ENCODE data around the gene PRKN.
"Not testable (repeated sequence)": the region's sequence is repeated elsewhere in the genome, so short reads cannot be mapped to it uniquely, and the experiment has no call there.

PRKN gene

GRCh38 chr6:161498881-161499280 is 1228.7 kb downstream of the PRKN start:
- no peak for DNase-seq

GRCh38 chr6:161498359-161498758 is 1229.2 kb downstream of the PRKN start:
- peak; percentile 69 for DNase-seq

GRCh38 chr6:161496941-161497340 is 1230.6 kb downstream of the PRKN start:
- DNase-seq, result no peak

- not testable (repeated sequence) for DNase-seq
These were observed 1231.3 kb downstream of the PRKN start for GRCh38 chr6:161496271-161496670.

GRCh38 chr6:161494566-161494965 is 1233.0 kb downstream of the PRKN start:
- no peak for DNase-seq

GRCh38 chr6:161493576-161494118 is 1233.9 kb downstream of the PRKN start:
- DNase-seq, result no peak

- no peak for DNase-seq
These were observed 1237.8 kb downstream of the PRKN start for GRCh38 chr6:161489626-161490306.

GRCh38 chr6:161487694-161488093 is 1239.9 kb downstream of the PRKN start:
- no peak for DNase-seq

- DNase-seq, result no peak
These were observed 1240.4 kb downstream of the PRKN start for GRCh38 chr6:161487217-161487531.

- peak; percentile 52 for DNase-seq
These were observed 1241.0 kb downstream of the PRKN start for GRCh38 chr6:161486361-161487216.

GRCh38 chr6:161482517-161482858 is 1245.1 kb downstream of the PRKN start:
- no peak for DNase-seq

GRCh38 chr6:161481786-161482516 is 1245.6 kb downstream of the PRKN start:
- no peak for DNase-seq

- no peak for DNase-seq
These were observed 1247.0 kb downstream of the PRKN start for GRCh38 chr6:161480421-161481155.

GRCh38 chr6:161479376-161479775 is 1248.2 kb downstream of the PRKN start:
- DNase-seq, result no peak

GRCh38 chr6:161477876-161478425 is 1249.6 kb downstream of the PRKN start:
- DNase-seq, result no peak

GRCh38 chr6:161476711-161477110 is 1250.9 kb downstream of the PRKN start:
- no peak for DNase-seq

GRCh38 chr6:161465403-161465802 is 1262.2 kb downstream of the PRKN start:
- no peak for DNase-seq

GRCh38 chr6:161463071-161463470 is 1264.5 kb downstream of the PRKN start:
- DNase-seq, result no peak

- DNase-seq, result no peak
These were observed 1265.4 kb downstream of the PRKN start for GRCh38 chr6:161462148-161462547.

- DNase-seq, result no peak
These were observed 1268.5 kb downstream of the PRKN start for GRCh38 chr6:161459008-161459615.

GRCh38 chr6:161458201-161458951 is 1269.2 kb downstream of the PRKN start:
- no peak for DNase-seq
